ENCODE results near the gene COX7B2. TPM values are rescaled to one million over a fixed set of nuclear protein-coding genes. Genes with fewer than 3 reads are reported as not detected.

COX7B2 gene
- total RNA-seq, 1 experiment from 2014 or later = not detected

- no TSS peak for BruUV-seq (replicated peaks)
- no peak overlapping the region for H3K27ac ChIP-seq (ENCODE audit: low read depth, low read length)
- ChIA-PET POLR2A (no interaction called here), CTCF (no interaction called here), RAD21 (ENCODE audit: low non-redundant PET in 1 of 2, low total read pairs in 2 of 2, uncharacterized antibody in 2 of 2, unreplicated experiment in 2 of 2) (no interaction called here)
- DNase-seq (ENCODE audit: low read depth, low spot score) (no peak), ATAC-seq (no peak)
- intact Hi-C loops (cut with micrococcal nuclease) = no loop called here
- H3K4me3 ChIP-seq (replicated peaks in 1 of 2; ENCODE audit: low read depth in 1 of 2, low read length in 2 of 2) = no peak overlapping the region
- H3K36me3 ChIP-seq (ENCODE audit: control insufficient read depth in 1 of 2, insufficient read depth in 2 of 2, low read length in 2 of 2) = no peaks in the 10 kb centered on the region
- no peak overlapping the region for H2AFZ ChIP-seq (ENCODE audit: low read depth, low read length, poor library complexity, severe bottlenecking)
- no peaks in the 10 kb centered on the region for H3K9me2 ChIP-seq (ENCODE audit: insufficient read depth)
- no peaks in the 10 kb centered on the region for H4K20me1 ChIP-seq (ENCODE audit: insufficient read depth)
- H3K9me3 ChIP-seq (ENCODE audit: control insufficient read depth in 1 of 2, insufficient read depth in 1 of 2, low read depth in 1 of 2, low read length in 2 of 2) = peaks cover 3% of the 10 kb centered on the region in 2 experiments; a peak in 1 of 4 replicates
- TF ChIP-seq SP1 (IDR thresholded peaks at IDR 0.05; ENCODE audit: low read depth) (no peak), MAX (IDR thresholded peaks at IDR 0.05) (no peak), ZBTB33 (IDR thresholded peaks at IDR 0.05; ENCODE audit: extremely low read depth, insufficient replicate concordance, low read length) (no peak), EZH2phosphoT487 (IDR thresholded peaks at IDR 0.05; ENCODE audit: borderline replicate concordance) (no peak), ZNF274 (IDR thresholded peaks at IDR 0.05; ENCODE audit: low read depth, low read length) (no peak), YY1 (IDR thresholded peaks at IDR 0.05; ENCODE audit: extremely low read depth, insufficient replicate concordance, low read depth, low read length) (no peak), ELF1 (IDR thresholded peaks at IDR 0.05; ENCODE audit: borderline replicate concordance, low read depth) (no peak)
- H3K4me2 ChIP-seq (ENCODE audit: low read length) = no peak overlapping the region
- no peaks in the 10 kb centered on the region for H3K79me2 ChIP-seq (ENCODE audit: insufficient read depth, low read length)
- H3K4me1 ChIP-seq (ENCODE audit: control insufficient read depth in 1 of 2, insufficient read depth in 2 of 2, low read length in 2 of 2) = no peaks in the 10 kb centered on the region
- H3K27me3 ChIP-seq (ENCODE audit: insufficient read depth, low read length) = no peaks in the 10 kb centered on the region
- H3K9ac ChIP-seq (ENCODE audit: low read length) = no peak overlapping the region
These were observed 38.6 kb downstream of the COX7B2 start for GRCh38 chr4:46870411-46870810.

GRCh38 chr4:46856333-46856732, 52.7 kb downstream of the COX7B2 start:
- Histone ChIP-seq H2AFZ (ENCODE audit: low read depth, low read length, poor library complexity, severe bottlenecking) (no peak overlapping the region), H3K4me1 (ENCODE audit: control insufficient read depth in 1 of 2, insufficient read depth in 2 of 2, low read length in 2 of 2) (no peaks in the 10 kb centered on the region), H3K27me3 (ENCODE audit: insufficient read depth, low read length) (no peaks in the 10 kb centered on the region), H3K9ac (ENCODE audit: low read length) (no peak overlapping the region), H3K79me2 (ENCODE audit: insufficient read depth, low read length) (no peaks in the 10 kb centered on the region), H3K36me3 (ENCODE audit: control insufficient read depth in 1 of 2, insufficient read depth in 2 of 2, low read length in 2 of 2) (no peaks in the 10 kb centered on the region), H3K27ac (ENCODE audit: low read depth, low read length) (no peak overlapping the region), H3K4me3 (replicated peaks in 1 of 2; ENCODE audit: low read depth in 1 of 2, low read length in 2 of 2) (no peak overlapping the region), H3K9me3 (ENCODE audit: control insufficient read depth in 1 of 2, insufficient read depth in 1 of 2, low read depth in 1 of 2, low read length in 2 of 2) (no peaks in the 10 kb centered on the region; a peak in 1 of 4 replicates), H3K4me2 (ENCODE audit: low read length) (no peak overlapping the region), H4K20me1 (ENCODE audit: insufficient read depth) (no peaks in the 10 kb centered on the region), H3K9me2 (ENCODE audit: insufficient read depth) (no peaks in the 10 kb centered on the region)
- TF ChIP-seq ZNF274 (IDR thresholded peaks at IDR 0.05; ENCODE audit: low read depth, low read length) (no peak), RAD21 (IDR thresholded peaks at IDR 0.05; ENCODE audit: low read depth) (no peak), POLR2AphosphoS5 (IDR thresholded peaks at IDR 0.05; ENCODE audit: low read depth, low read length) (no peak), JUND (IDR thresholded peaks at IDR 0.05) (no peak), ZFX (IDR thresholded peaks at IDR 0.05) (no peak), SIN3A (IDR thresholded peaks at IDR 0.05; ENCODE audit: low read depth) (no peak), CTCF (IDR thresholded peaks at IDR 0.05 in 2 of 3, conservative IDR thresholded peaks at IDR 0.05 in 1 of 3; ENCODE audit: borderline replicate concordance in 1 of 3, insufficient read depth in 1 of 3, low read depth in 2 of 3, low read length in 2 of 3) (no peak), ATF3 (IDR thresholded peaks at IDR 0.05) (no peak)
- ChIA-PET RAD21 (ENCODE audit: low non-redundant PET in 1 of 2, low total read pairs in 2 of 2, uncharacterized antibody in 2 of 2, unreplicated experiment in 2 of 2) (no interaction called here), POLR2A (no interaction called here), CTCF (no interaction called here)
- ATAC-seq (no peak), DNase-seq (ENCODE audit: low read depth, low spot score) (no peak)
- intact Hi-C loops (cut with micrococcal nuclease) = no loop called here
- no TSS peak for BruUV-seq (replicated peaks)

Data from HCT116 (cell line).